COR-L47 (cell line): ENCODE data around the gene ZNF382.
A peak's percentile ranks its signal among the peaks of the same experiment; 100 is the strongest.
"Not testable (repeated sequence)": the region's sequence is repeated elsewhere in the genome, so short reads cannot be mapped to it uniquely, and the experiment has no call there.

Source experiments
- DNase-seq: peaks from one replicate; lab custom pipeline; 2025; lab: John Stamatoyannopoulos, UW

ZNF382 gene

DNA sequence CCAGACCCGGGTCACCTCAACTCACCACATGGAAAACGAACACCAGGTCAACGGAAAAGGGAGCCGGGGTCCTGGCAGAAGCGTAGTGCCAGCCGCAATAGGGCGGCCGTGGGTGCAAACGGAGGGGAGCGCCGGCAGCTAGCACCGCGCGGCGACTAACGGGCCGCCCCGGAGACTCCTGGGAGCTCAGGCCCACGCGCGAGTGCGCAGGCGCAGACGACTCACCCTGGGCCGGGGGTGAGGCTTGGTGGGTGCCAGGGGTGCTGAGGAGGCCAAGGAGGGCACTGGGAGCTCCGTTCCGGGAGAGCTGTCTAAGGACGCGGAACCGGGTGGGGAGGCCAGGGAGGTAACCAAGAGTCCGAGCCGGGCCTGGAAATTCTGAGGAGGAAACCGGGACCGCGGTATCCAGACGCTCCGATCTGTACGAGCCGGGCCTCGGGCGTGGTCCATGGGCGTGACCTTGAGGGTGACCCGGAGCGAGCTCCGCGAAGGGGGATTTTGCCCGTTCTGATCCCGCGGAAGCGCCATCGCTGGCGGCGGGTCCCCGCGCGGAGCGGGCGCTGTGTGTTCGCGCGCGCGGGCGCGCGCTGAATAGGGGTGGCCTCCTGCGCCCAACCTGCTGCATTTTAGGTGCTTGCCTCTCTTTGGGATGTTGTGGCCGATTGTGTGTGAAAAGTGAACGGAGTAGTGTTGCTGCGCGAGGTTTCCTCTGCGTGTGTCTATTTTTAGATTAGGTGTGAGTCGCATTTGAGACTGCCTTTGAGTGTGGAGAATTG lies at the start of gene ZNF382:
TSS of gene ZNF382 (plus strand) at position 213 of the 776 bp plus-strand sequence. CDS start 4,602 bp downstream, outside the sequence.
- peak; percentile 54 for DNase-seq

DNA sequence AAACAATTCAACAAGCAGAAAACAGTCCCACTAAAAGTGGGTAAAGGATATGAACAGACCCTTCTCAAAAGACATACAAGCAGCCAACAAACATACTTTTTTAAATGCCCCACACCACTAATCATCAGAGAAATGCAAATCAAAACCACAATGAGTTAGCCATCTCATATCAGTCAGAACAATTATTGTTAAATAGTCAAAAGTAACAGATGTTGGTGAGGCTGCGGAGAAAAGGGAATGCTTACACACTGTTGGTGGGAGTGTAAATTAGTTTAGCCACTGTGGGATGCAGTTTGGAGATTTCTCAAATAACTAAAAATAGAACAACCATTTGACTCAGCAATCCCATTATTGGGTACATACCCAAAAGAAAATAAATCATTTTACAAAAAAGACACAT lies 40.7 kb upstream of the ZNF382 start:
- DNase-seq = no peak

DNA sequence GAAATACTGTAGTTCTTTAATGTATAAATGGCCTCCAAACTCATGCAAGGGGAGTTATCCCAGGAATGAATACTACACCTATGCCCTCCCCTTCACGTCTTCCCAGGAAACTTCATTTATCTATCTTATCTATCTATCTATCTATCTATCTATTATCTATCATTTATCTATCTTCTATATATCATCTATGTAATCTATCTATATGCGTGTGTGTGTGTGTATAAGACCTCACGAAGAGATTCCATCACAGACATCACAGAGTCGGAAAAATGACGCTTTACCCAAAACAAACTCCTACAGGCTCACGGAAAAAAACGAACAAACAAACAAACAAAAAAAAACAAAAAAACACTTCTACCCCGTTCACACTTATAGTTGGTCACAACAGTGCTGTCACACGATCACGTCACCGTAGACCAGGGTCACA lies 32.5 kb upstream of the ZNF382 start:
- DNase-seq = no peak

- peak; percentile 73 for DNase-seq
Observed at GRCh38 chr19:36573020-36573894, 31.9 kb upstream of the ZNF382 start, which contains the start of gene ZNF529. TSS of gene ZNF529 (minus strand) at chr19:36573292. CDS start at chr19:36572346, 946 bp downstream.

DNA sequence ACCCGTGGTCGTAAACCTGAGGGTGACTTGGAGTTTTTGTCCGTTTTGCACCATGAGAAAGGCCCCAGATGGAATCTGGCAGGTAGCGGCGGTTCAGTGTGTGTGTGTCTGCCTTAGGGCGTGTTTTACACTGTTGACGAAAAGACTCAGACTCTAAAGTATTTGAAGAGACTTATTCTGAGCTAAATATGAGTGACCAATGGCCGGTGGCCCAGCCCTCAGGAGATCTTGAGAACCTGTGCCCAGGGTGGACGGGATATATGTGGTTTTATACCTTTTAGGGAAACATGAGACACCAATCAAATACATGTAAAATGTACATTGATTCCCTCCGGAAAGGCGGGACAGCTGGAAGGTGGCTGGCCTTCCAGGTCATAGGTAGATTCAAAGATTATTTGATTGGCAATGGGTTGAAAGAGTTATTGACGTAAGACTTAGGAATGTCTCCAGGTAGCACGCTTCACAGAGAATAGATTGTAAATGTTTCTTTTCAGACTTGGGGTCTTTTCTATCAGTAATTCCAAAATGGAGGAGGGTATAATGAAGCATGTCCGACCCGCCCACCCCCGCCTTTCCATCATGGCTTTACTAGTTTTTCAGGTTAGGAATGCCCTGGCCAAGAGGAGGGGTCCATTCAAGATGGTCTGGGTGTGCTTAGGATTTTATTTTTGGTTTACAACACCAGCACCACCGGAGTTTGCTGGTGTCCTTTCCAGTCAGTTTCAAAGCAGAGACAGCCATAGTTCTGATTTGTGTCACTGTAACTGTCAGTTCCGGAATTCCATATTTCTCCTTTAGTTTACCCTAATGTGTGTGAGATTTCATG lies 31.0 kb upstream of the ZNF382 start:
- DNase-seq = no peak

DNA sequence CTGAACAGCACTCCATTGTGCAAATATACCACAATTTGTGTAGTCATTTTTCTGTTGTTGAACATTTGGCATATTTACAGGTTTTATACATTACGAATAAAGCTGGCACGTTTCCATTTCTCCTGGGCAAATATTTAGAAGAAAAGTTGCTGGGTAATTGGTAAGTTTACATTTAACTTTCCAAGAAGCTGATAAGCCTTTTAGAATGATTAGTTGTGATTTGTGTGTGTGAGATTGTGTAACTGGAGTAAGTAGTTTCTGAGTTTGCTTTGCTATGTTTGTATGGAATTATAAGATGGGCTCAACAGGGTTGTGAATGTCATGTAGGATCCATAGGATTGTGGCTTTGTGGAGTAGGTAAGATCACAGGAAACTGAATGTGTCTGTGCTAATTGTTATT lies 30.4 kb upstream of the ZNF382 start:
- DNase-seq = no peak

- DNase-seq = no peak
Observed at GRCh38 chr19:36577271-36577996, 27.7 kb upstream of the ZNF382 start.

GRCh38 chr19:36579255-36579654 lies 25.9 kb upstream of the ZNF382 start:
- DNase-seq = no peak

- not testable (repeated sequence) for DNase-seq
Observed at GRCh38 chr19:36602681-36603080, 2.4 kb upstream of the ZNF382 start.

GRCh38 chr19:36604656-36605100 lies 435 bp upstream of the ZNF382 start:
- peak; percentile 7 for DNase-seq

- DNase-seq = no peak
Observed at GRCh38 chr19:36605877-36606478, 865 bp downstream of the ZNF382 start.

GRCh38 chr19:36627057-36627456 lies 21.9 kb downstream of the ZNF382 start:
- no peak for DNase-seq

DNA sequence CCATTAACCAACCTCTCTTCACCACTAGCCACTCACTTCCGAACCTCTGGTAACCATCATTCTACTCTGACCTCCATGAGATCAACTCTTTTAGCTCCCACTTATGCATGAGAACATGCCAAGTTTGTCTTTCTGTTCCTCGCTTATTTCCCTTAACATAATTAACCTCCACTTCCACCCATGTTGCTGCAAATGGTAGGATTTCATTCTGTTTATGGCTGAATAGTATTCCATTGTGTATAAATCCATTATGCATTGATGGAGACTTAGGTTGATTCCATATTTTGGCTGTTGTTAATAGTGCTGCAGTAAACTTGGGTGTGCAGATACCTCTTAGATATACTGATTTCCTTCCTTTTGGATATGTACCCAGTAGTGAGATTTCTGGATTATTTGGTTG lies 30.2 kb downstream of the ZNF382 start:
- no peak for DNase-seq

DNA sequence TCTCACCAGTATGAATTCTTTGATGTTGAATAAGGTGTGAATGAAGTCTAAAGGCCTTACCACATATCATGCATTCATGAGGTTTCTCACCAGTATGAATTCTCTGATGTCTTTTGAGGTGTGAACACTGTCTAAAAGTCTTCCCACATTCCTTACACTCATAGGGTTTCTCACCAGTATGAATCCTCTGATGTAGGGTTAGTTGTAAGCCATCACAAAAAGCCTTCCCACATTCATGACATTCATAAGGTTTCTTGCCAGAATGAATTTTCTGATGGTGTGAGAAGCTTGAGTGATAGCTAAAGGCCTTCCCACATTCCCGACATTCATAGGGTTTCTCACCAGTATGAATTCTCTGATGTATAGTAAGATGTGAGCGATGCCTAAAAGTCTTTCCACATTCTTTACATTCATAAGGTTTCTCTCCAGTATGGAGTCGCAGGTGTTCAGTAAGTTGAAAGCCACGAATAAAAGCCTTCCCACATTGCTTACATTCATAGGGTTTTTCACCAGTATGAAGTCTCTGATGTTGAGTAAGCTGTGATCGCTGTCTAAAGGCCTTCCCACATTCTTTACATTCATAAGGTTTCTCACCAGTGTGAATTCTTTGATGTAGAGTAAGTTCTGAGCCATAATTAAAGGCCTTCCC lies 33.9 kb downstream of the ZNF382 start:
- no peak for DNase-seq

DNA sequence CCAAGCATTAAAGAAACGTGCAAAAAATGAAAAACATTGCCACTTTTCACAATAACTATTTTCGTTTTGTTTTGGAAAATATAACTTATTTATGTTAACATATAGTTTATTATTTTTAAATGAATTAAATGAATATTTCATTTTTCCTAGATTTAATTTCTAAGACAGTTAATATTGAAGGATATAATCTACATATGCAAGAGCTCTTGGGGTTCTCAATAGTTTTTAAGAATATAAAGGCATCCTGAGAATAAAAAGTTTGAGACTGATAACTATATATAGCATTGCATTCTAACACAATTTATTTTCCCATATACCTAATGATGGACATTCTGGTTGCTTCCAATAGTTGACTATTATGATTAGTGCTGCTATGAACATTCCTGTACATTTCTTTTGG lies 41.6 kb downstream of the ZNF382 start:
- no peak for DNase-seq

- no peak for DNase-seq
Observed at GRCh38 chr19:36652958-36653357, 47.8 kb downstream of the ZNF382 start.

- DNase-seq = no peak
Observed at GRCh38 chr19:36665832-36666231, 60.7 kb downstream of the ZNF382 start.

DNA sequence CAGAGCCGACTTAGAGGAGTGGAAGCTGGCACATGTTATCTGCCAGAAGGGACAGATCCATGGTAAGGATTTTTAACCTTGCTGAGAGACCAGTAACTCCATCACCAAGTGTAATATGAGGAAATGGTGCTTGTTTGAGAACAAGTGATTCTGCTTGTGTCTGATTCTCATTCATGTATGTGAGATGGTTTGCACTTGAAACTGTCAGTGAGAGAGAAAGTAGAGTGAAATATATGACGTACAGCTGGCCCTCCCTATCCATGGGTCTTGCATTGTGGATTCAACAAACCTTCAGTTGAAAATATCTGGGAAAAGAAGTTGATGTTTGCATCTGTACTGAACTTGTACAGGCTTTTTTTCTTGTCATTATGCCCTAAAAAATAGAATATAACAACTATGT lies 63.5 kb downstream of the ZNF382 start:
- no peak for DNase-seq

GRCh38 chr19:36672368-36672767 lies 67.3 kb downstream of the ZNF382 start:
- DNase-seq = no peak

GRCh38 chr19:36674201-36674600 lies 69.1 kb downstream of the ZNF382 start:
- no peak for DNase-seq
